Measurements from ENCODE around the gene CDK11B. TPM values are rescaled to one million over a fixed set of nuclear protein-coding genes. Genes with fewer than 3 reads are reported as not detected.
"Not testable (repeated sequence)": the region's sequence is repeated elsewhere in the genome, so short reads cannot be mapped to it uniquely, and the experiment has no call there.

Gene CDK11B
- total and polyA plus RNA-seq, 7 experiments from 2014 or later, result 11.8 to 45.4 (median 33.9) TPM

- POLR2A ChIA-PET, result interaction anchor here (0.7 kb wide), 1 partner anchor 80 kb away, joined by 4 read pairs; no protein-coding TSS in a partner anchor
- intact Hi-C loops (cut with micrococcal nuclease), result not testable (repeated sequence)
Measured at GRCh38 chr1:1639368-1639767, 19.4 kb downstream of the CDK11B start.

DNA sequence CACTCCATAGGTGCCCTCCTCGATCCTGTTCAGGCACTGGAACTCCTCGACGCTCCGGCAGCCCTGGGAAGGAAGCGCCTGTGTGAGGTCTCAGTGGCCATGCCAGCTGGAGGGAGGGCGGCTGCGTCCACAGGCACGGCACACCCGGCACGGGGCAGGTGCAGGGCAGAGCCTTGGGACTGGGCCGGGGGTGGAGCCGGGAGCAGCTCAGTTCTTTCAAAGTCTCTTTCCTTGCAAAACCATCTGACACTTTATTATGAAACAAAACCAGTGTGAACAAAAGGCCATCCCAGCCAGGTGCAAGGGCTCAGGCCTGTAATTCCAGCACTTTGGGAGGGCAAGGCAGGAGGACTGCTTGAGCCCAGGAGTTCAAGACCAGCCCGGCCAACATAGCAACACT is 20.3 kb downstream of the CDK11B start:
- H3K4me1 Mint-ChIP-seq; ATAC-seq; intact Hi-C loops (cut with micrococcal nuclease): not testable (repeated sequence)

More at GRCh38 chr1:1639368-1639767, 19.4 kb downstream of the CDK11B start:
- H3K27me3 ChIP-seq (ENCODE audit: control insufficient read depth in 2 of 2, insufficient read depth in 2 of 2, low read length in 2 of 2); DNase-seq; H3K4me3 ChIP-seq (ENCODE audit: low read length); H3K36me3 Mint-ChIP-seq; ATAC-seq; CTCF ChIA-PET; H3K4me1 ChIP-seq (ENCODE audit: control insufficient read depth in 2 of 2, insufficient read depth in 2 of 2, low read length in 2 of 2); H3K27ac ChIP-seq (ENCODE audit: low read depth, low read length); H3K9me3 ChIP-seq (ENCODE audit: control insufficient read depth in 2 of 3, low read length in 3 of 3); H3K27me3 Mint-ChIP-seq; H3K9me3 Mint-ChIP-seq; H3K27ac Mint-ChIP-seq; H3K4me3 Mint-ChIP-seq; H3K4me1 Mint-ChIP-seq: not testable (repeated sequence)
- peaks cover 0 to 14% (median 0%) of the 10 kb centered on the region in 3 experiments for H3K36me3 ChIP-seq (ENCODE audit: control insufficient read depth in 2 of 3, insufficient read depth in 3 of 3, low read length in 3 of 3)

DNA sequence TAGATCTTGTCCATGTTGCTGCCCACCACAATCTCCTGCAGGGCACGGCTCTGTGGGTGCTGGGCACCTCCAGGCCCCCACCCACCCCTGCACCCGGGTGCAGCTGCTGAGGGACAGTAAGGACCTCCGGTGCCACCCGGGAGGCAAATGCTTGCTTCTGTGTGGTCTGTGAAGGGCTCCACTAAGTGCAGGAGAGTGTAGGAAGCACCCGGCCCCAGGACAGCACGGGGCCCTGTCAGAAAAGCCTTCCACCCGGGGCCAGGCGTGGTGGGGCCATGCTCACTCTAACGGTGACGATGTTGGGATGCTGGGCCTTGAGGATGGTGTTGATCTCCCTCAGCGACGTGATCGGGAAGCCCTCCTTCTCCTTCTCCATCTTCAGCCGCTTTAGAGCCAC is 21.3 kb downstream of the CDK11B start:
- H3K4me1 Mint-ChIP-seq; H3K9me3 Mint-ChIP-seq; H3K4me1 ChIP-seq (ENCODE audit: control insufficient read depth in 2 of 2, insufficient read depth in 2 of 2, low read length in 2 of 2); intact Hi-C loops (cut with micrococcal nuclease); DNase-seq; ATAC-seq; H3K27ac ChIP-seq (ENCODE audit: low read depth, low read length); POLR2A ChIA-PET; H3K4me3 Mint-ChIP-seq; H3K27me3 ChIP-seq (ENCODE audit: control insufficient read depth in 2 of 2, insufficient read depth in 2 of 2, low read length in 2 of 2); H3K27ac Mint-ChIP-seq; H3K9me3 ChIP-seq (ENCODE audit: control insufficient read depth in 2 of 3, low read length in 3 of 3); H3K4me3 ChIP-seq (ENCODE audit: low read length); H3K36me3 Mint-ChIP-seq; H3K27me3 Mint-ChIP-seq; CTCF ChIA-PET: not testable (repeated sequence)
- peaks cover 0 to 14% (median 0%) of the 10 kb centered on the region in 3 experiments for H3K36me3 ChIP-seq (ENCODE audit: control insufficient read depth in 2 of 3, insufficient read depth in 3 of 3, low read length in 3 of 3)

More for the DNA sequence above, 20.3 kb downstream of the CDK11B start:
- DNase-seq; H3K4me3 ChIP-seq (ENCODE audit: low read length); H3K9me3 ChIP-seq (ENCODE audit: control insufficient read depth in 2 of 3, low read length in 3 of 3); CTCF ChIA-PET; H3K4me3 Mint-ChIP-seq; H3K27ac ChIP-seq (ENCODE audit: low read depth, low read length); H3K27me3 Mint-ChIP-seq; H3K27me3 ChIP-seq (ENCODE audit: control insufficient read depth in 2 of 2, insufficient read depth in 2 of 2, low read length in 2 of 2); H3K4me1 ChIP-seq (ENCODE audit: control insufficient read depth in 2 of 2, insufficient read depth in 2 of 2, low read length in 2 of 2); H3K27ac Mint-ChIP-seq; H3K9me3 Mint-ChIP-seq; H3K36me3 Mint-ChIP-seq: not testable (repeated sequence)
- peaks cover 0 to 14% (median 0%) of the 10 kb centered on the region in 3 experiments for H3K36me3 ChIP-seq (ENCODE audit: control insufficient read depth in 2 of 3, insufficient read depth in 3 of 3, low read length in 3 of 3)
- POLR2A ChIA-PET, result interaction anchor here (0.7 kb wide), 1 partner anchor 79 kb away, joined by 4 read pairs; no protein-coding TSS in a partner anchor

DNA sequence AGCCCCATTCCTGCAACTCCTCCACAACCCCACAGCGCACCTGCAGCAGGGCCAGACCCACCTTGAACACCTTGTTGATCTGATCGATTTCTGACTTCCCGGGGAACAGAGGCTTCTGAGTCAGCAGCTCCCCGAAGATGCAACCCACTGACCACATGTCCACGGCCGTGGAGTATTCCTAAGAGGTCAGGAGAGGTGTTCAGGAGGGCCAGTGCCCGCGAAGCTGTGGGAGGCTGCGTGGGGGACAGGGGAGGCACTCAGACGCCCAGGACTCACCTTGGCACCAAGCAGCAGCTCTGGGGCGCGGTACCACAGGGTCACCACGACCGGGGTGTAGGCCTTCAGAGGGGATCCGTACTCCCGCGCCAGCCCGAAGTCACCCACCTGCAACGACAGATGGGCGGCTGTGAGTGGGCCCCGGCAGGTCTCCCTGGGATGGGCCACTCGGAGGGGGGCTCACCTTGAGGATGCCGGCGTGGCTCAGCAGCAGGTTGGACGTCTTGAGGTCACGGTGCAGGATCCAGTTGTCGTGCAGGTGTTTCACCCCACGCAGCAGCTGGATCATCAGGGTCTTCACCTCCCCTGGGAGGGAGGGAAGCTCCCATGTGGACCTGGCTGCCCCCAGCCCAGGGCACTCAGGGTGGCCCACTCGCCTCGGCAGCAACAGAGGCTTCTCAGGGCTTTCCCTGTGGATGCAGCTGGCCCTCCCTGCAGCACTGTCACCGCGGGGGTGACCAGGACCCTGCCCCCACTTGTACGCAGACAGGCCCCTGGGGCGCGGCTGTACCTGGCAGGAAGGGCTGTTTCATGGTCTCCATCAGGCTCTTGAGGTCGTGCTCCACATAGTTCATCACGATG is 22.0 kb downstream of the CDK11B start:
- H3K4me3 Mint-ChIP-seq; H3K9me3 Mint-ChIP-seq; intact Hi-C loops (cut with micrococcal nuclease); ATAC-seq; H3K27ac ChIP-seq (ENCODE audit: low read depth, low read length); H3K27me3 ChIP-seq (ENCODE audit: control insufficient read depth in 2 of 2, insufficient read depth in 2 of 2, low read length in 2 of 2); H3K4me1 ChIP-seq (ENCODE audit: control insufficient read depth in 2 of 2, insufficient read depth in 2 of 2, low read length in 2 of 2); H3K4me1 Mint-ChIP-seq; H3K9me3 ChIP-seq (ENCODE audit: control insufficient read depth in 2 of 3, low read length in 3 of 3); H3K36me3 Mint-ChIP-seq; H3K27me3 Mint-ChIP-seq; CTCF ChIA-PET; H3K4me3 ChIP-seq (ENCODE audit: low read length); DNase-seq; POLR2A ChIA-PET: not testable (repeated sequence)
- H3K36me3 ChIP-seq (ENCODE audit: control insufficient read depth in 2 of 3, insufficient read depth in 3 of 3, low read length in 3 of 3), result peaks cover 0 to 14% (median 0%) of the 10 kb centered on the region in 3 experiments
- H3K27ac Mint-ChIP-seq, result peak overlapping the region in 1 of 9 donors; percentile 43

DNA sequence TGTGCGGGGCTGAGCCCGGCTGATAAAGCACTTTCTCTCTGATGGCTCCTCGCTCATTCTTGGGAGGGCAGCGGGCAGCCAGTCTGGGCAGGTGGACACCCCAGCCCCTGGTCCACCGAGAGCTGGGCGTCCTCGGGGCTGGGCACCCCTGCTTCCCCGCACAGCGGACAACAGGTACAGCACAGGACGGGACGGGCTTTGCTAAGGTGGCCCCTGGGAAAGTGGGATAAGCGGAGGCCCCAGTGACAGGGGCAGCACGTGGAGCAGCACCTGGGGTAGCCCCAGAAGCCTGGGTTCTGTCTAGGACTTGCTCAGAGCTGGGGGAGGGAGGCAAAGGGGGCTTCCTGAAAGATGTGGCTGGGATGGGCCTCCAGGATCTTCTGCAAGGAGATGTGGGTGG is 24.2 kb downstream of the CDK11B start:
- H3K4me1 ChIP-seq (ENCODE audit: control insufficient read depth in 2 of 2, insufficient read depth in 2 of 2, low read length in 2 of 2); H3K9me3 Mint-ChIP-seq; intact Hi-C loops (cut with micrococcal nuclease); ATAC-seq; DNase-seq; H3K4me3 Mint-ChIP-seq; H3K4me3 ChIP-seq (ENCODE audit: low read length); H3K36me3 Mint-ChIP-seq; H3K27ac ChIP-seq (ENCODE audit: low read depth, low read length); H3K9me3 ChIP-seq (ENCODE audit: control insufficient read depth in 2 of 3, low read length in 3 of 3); H3K27me3 Mint-ChIP-seq; H3K4me1 Mint-ChIP-seq; CTCF ChIA-PET; POLR2A ChIA-PET; H3K27me3 ChIP-seq (ENCODE audit: control insufficient read depth in 2 of 2, insufficient read depth in 2 of 2, low read length in 2 of 2); H3K27ac Mint-ChIP-seq: not testable (repeated sequence)
- peaks cover 0 to 14% (median 0%) of the 10 kb centered on the region in 3 experiments for H3K36me3 ChIP-seq (ENCODE audit: control insufficient read depth in 2 of 3, insufficient read depth in 3 of 3, low read length in 3 of 3)

- H3K27ac Mint-ChIP-seq; H3K9me3 Mint-ChIP-seq; POLR2A ChIA-PET; H3K4me1 ChIP-seq (ENCODE audit: control insufficient read depth in 2 of 2, insufficient read depth in 2 of 2, low read length in 2 of 2); H3K27ac ChIP-seq (ENCODE audit: low read depth, low read length); CTCF ChIA-PET; intact Hi-C loops (cut with micrococcal nuclease); DNase-seq; H3K27me3 Mint-ChIP-seq; H3K4me3 Mint-ChIP-seq; H3K36me3 Mint-ChIP-seq; H3K4me3 ChIP-seq (ENCODE audit: low read length); H3K9me3 ChIP-seq (ENCODE audit: control insufficient read depth in 2 of 3, low read length in 3 of 3); H3K27me3 ChIP-seq (ENCODE audit: control insufficient read depth in 2 of 2, insufficient read depth in 2 of 2, low read length in 2 of 2); ATAC-seq; H3K4me1 Mint-ChIP-seq: not testable (repeated sequence)
- peaks cover 0 to 14% (median 0%) of the 10 kb centered on the region in 3 experiments for H3K36me3 ChIP-seq (ENCODE audit: control insufficient read depth in 2 of 3, insufficient read depth in 3 of 3, low read length in 3 of 3)
Measured at GRCh38 chr1:1633409-1633808, 25.4 kb downstream of the CDK11B start.

All from naive thymus-derived CD4-positive, alpha-beta T cell (primary cell).